Fibroblast of lung (primary cell): Measurements from ENCODE around the gene TSNAX. TPM values are rescaled to one million over a fixed set of nuclear protein-coding genes. Genes with fewer than 3 reads are reported as not detected.

Experiments
- DNase-seq, 2 donors: peaks; one replicate each; pipeline versions ENCODE4 v3.0.0 to v3.0.0-alpha.2; 2010; ENCODE audit warnings: low read depth in 2 of 2
- H2AFZ ChIP-seq: 2 replicates; pipeline ENCODE4 v1.5.1; 2012; ENCODE audit warnings: low read length, control low read depth, inconsistent platforms
- H3K27ac ChIP-seq: 2 replicates; pipeline ENCODE4 v1.5.1; 2011; ENCODE audit warnings: low read length, control low read depth; ENCODE audit not compliant: insufficient read depth
- H3K27me3 ChIP-seq: 2 replicates; pipeline ENCODE4 v1.5.1; 2011; ENCODE audit warnings: mild to moderate bottlenecking, low read length; ENCODE audit not compliant: control insufficient read depth, insufficient read depth
- H3K36me3 ChIP-seq: 2 replicates; pipeline ENCODE4 v1.5.1; 2011; ENCODE audit warnings: low read length; ENCODE audit not compliant: control insufficient read depth, insufficient read depth
- H3K4me1 ChIP-seq: 2 replicates; pipeline ENCODE4 v1.5.1; 2011; ENCODE audit warnings: low read length; ENCODE audit not compliant: control insufficient read depth, insufficient read depth; ENCODE audit errors: extremely low read depth
- H3K4me2 ChIP-seq: 2 replicates; pipeline ENCODE4 v1.5.1; 2011; ENCODE audit warnings: low read length, control low read depth; ENCODE audit not compliant: insufficient read depth; ENCODE audit errors: extremely low read depth
- H3K4me3 ChIP-seq, 4 experiments: fragments of 200-600 bp in 1 of 4; sonication (generic) in 1 of 4; replicated peaks in 1 of 4; 2 replicates each; pipeline ENCODE4 v1.5.1; 2011 to 2016; ENCODE audit warnings: low read length in 4 of 4, low read depth in 3 of 4, mild to moderate bottlenecking in 3 of 4, control low read depth in 2 of 4, inconsistent platforms in 1 of 4, mixed read lengths in 1 of 4; ENCODE audit not compliant: insufficient read depth in 1 of 4; ENCODE audit errors: control extremely low read depth in 1 of 4
- H3K79me2 ChIP-seq: 2 replicates; pipeline ENCODE4 v1.5.1; 2012; ENCODE audit warnings: mild to moderate bottlenecking, low read length, inconsistent platforms; ENCODE audit not compliant: control insufficient read depth, insufficient read depth
- H3K9ac ChIP-seq: 2 replicates; pipeline ENCODE4 v1.5.1; 2011; ENCODE audit warnings: mild to moderate bottlenecking, low read length, control low read depth; ENCODE audit not compliant: insufficient read depth
- H3K9me3 ChIP-seq: 2 replicates; pipeline ENCODE4 v1.5.1; 2012; ENCODE audit warnings: low read depth, low read length; ENCODE audit not compliant: control insufficient read depth, insufficient read depth
- H4K20me1 ChIP-seq: 2 replicates; pipeline ENCODE4 v1.5.1; 2011; ENCODE audit warnings: low read length; ENCODE audit not compliant: control insufficient read depth, insufficient read depth; ENCODE audit errors: extremely low read depth
- CTCF ChIP-seq, 2 donors: IDR thresholded peaks in 1 of 2; conservative IDR thresholded peaks in 1 of 2; 1 replicate in 1 of 2; 2 replicates in 1 of 2; pipeline ENCODE4 v1.5.1; 2011 to 2012; ENCODE audit warnings: low read length in 2 of 2, control low read depth in 1 of 2, inconsistent platforms in 1 of 2, low read depth in 1 of 2, mild to moderate bottlenecking in 1 of 2
- EZH2 ChIP-seq: IDR thresholded peaks from 2 replicates; pipeline ENCODE4 v1.5.1; 2012; ENCODE audit warnings: low read length, control low read depth, mild to moderate bottlenecking; ENCODE audit errors: missing control alignments
- polyA plus RNA-seq, 2 donors: library from polyadenylated mRNA; depleted of rRNA in 1 of 2; stranded (reverse) in 1 of 2; unstranded in 1 of 2; fragments of >200 nt; gene quantifications; 2 replicates each; pipeline ENCODE4 v1.2.1, GENCODE V29; 2011 to 2012; ENCODE audit warnings: missing spikeins in 1 of 2
- total RNA-seq: library from RNA; depleted of rRNA; stranded (reverse); fragments of >200 nt; gene quantifications from 2 replicates; pipeline ENCODE4 v1.2.1, GENCODE V29; 2014

The TSNAX gene
- total and polyA plus RNA-seq, 2 donors (not counting 1 experiment from before 2014, with no cell fraction given): 30.2 to 46.3 TPM

GRCh38 chr1:231581859-231582258 is 53.4 kb downstream of the TSNAX start:
- Histone ChIP-seq H2AFZ (no peak overlapping the region), H3K27ac (no peak overlapping the region), H3K9ac (no peak overlapping the region), H3K4me2 (no peak overlapping the region), H3K9me3 (no peaks in the 10 kb centered on the region), H3K79me2 (no peaks in the 10 kb centered on the region), H3K4me1 (no peaks in the 10 kb centered on the region), H3K4me3 (no peak overlapping the region), H3K36me3 (no peaks in the 10 kb centered on the region), H3K27me3 (no peaks in the 10 kb centered on the region), H4K20me1 (no peaks in the 10 kb centered on the region)
- no peak for TF ChIP-seq EZH2
- TF ChIP-seq CTCF (conservative IDR thresholded peaks at IDR 0.05 in 1 of 2, IDR thresholded peaks at IDR 0.05 in 1 of 2; ENCODE audit: low read depth in 1 of 2, low read length in 2 of 2): no peak
- DNase-seq: peak in 1 of 2 donors; percentile 37

GRCh38 chr1:231583376-231583775 is 54.9 kb downstream of the TSNAX start:
- Histone ChIP-seq H3K4me3 (no peak overlapping the region), H3K4me2 (no peak overlapping the region), H3K9me3 (no peaks in the 10 kb centered on the region), H3K27me3 (no peaks in the 10 kb centered on the region), H3K79me2 (no peaks in the 10 kb centered on the region), H3K4me1 (no peaks in the 10 kb centered on the region), H4K20me1 (no peaks in the 10 kb centered on the region), H3K9ac (no peak overlapping the region), H2AFZ (no peak overlapping the region), H3K36me3 (no peaks in the 10 kb centered on the region), H3K27ac (no peak overlapping the region)
- no peak for TF ChIP-seq CTCF (conservative IDR thresholded peaks at IDR 0.05 in 1 of 2, IDR thresholded peaks at IDR 0.05 in 1 of 2; ENCODE audit: low read depth in 1 of 2, low read length in 2 of 2)
- TF ChIP-seq EZH2: no peak
- DNase-seq: no peak

GRCh38 chr1:231584117-231584516 is 55.6 kb downstream of the TSNAX start:
- no peak overlapping the region for H3K27ac ChIP-seq
- no peak overlapping the region for H3K4me2 ChIP-seq

More at GRCh38 chr1:231584117-231584516, 55.6 kb downstream of the TSNAX start:
- H3K9me3 ChIP-seq: no peaks in the 10 kb centered on the region
- DNase-seq: peak; percentile 75 to 82
- H3K27me3 ChIP-seq: no peaks in the 10 kb centered on the region
- H3K4me1 ChIP-seq: no peaks in the 10 kb centered on the region
- H3K79me2 ChIP-seq: no peaks in the 10 kb centered on the region
- H3K4me3 ChIP-seq: no peak overlapping the region
- H2AFZ ChIP-seq: no peak overlapping the region
- no peaks in the 10 kb centered on the region for H3K36me3 ChIP-seq
- H3K9ac ChIP-seq: no peak overlapping the region
- no peaks in the 10 kb centered on the region for H4K20me1 ChIP-seq
- TF ChIP-seq EZH2 (no peak), CTCF (conservative IDR thresholded peaks at IDR 0.05 in 1 of 2, IDR thresholded peaks at IDR 0.05 in 1 of 2; ENCODE audit: low read depth in 1 of 2, low read length in 2 of 2) (peak in 1 of 2 donors; percentile 35)
